NCI-H2029 (cell line): ENCODE measurements around the gene PRDX5.

ENCODE experiments used
- DNase-seq: peaks from one replicate; lab custom pipeline; 2025; lab: John Stamatoyannopoulos, UW

Gene PRDX5

DNA sequence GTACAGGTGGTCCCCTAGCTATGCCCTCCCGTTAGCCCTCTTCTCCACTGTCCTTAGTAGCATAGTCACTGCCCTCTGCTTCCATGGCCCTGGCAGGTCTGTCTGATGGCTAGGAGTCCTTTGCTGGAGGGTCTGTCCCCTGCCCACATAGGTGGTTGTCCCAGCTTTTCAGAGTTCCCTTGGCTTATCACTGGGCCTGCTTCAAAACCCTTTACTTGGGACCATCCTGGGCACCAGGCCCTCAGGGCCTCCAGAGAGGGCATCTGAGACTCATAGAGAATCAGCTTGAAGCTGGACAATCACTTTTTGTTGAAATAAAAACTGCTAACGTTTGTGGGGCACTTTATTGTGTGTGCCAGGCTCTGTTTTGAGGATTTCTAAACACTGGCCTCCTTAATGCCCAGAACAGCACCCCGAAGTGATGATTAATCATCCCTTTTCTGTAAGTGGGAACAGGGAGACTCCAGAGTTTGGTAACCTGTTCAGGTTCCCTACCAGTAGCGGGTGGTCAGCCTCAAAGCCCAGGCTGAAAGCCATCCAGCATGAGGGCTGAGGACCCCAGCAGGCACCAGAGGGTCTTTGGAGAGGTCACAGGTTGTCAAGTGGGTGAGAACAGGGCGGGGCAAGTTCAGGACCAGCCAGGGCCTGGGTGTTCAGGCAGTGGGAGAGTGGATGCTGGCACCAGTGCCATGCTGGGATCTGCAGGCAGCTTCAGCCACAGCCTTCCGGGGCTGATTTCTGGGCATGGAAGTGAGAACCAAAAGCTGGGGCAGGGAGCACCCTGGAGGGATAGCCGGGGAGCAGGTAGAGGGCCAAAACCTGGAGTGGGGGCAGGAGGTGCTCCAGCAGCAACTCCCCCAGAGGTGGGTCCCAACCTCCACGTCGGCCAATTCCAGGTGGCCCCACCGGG is 27.3 kb upstream of the PRDX5 start:
- DNase-seq: no peak

- DNase-seq: no peak
These were observed 26.6 kb upstream of the PRDX5 start, which contains the start of gene KCNK4 for GRCh38 chr11:64291262-64291751. Gene KCNK4, plus strand, starts transcription at chr11:64291302. Its CDS starts 1,717 bp downstream, at chr11:64293019.

- DNase-seq: no peak
These were observed 26.0 kb upstream of the PRDX5 start for GRCh38 chr11:64291752-64292459.

GRCh38 chr11:64292460-64293254 is 25.3 kb upstream of the PRDX5 start:
- no peak for DNase-seq

DNA sequence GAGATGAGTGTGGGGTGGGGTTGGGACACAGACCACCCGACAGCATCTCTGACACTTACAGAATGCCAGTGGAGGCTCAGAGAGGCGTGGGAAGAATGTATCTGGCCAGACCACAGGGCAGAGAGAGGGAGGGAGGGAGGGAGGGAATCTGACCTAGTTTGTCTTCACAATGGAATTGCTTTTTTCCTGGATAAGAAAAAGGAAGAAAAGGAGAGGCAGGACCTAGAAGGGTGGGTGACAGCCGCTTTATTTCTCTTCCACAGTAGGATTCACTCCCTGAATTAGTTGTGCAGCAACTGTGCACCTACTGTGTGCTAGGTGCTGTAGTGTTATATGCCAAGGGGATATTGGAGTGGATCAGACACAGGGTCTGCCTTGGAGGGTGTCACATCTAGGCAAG is 23.1 kb upstream of the PRDX5 start:
- DNase-seq: no peak

DNA sequence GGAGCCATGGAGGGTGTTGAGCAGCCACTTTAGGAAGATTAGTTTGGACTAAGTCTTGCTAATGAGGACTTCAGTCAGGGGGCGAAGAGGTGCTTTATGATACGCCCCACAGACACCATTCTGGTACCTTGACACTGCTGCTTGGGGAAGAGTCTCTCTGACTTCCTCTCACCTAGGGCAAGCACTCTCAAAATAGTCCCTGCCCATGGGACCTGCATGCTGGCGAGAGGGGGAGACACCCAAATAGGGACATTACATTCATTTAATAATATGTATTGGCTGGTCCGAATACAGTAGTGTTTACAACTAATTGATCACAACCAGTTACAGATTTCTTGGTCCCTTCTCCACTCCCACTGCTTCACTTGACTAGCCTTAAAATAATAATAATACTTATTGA is 22.2 kb upstream of the PRDX5 start:
- no peak for DNase-seq

DNA sequence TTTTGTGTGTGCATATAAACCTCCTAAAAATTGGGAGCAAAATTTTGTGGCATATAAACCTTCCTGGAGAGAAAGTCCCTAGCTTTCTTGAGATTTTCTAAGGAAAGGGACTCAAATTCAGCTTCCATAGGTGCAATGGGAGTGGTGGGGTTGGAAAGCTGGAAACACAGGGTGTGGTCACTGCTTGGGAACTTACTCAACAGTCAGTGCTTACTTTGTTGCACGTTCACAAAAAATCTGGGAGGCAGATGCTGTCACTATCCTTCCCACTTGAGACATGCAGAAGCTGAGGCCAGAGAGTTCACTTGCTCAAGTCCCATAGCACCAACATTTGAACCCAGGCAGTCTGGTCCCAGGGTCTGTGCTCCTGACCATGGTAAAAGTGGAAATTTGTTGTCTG is 21.7 kb upstream of the PRDX5 start:
- DNase-seq: no peak

DNA sequence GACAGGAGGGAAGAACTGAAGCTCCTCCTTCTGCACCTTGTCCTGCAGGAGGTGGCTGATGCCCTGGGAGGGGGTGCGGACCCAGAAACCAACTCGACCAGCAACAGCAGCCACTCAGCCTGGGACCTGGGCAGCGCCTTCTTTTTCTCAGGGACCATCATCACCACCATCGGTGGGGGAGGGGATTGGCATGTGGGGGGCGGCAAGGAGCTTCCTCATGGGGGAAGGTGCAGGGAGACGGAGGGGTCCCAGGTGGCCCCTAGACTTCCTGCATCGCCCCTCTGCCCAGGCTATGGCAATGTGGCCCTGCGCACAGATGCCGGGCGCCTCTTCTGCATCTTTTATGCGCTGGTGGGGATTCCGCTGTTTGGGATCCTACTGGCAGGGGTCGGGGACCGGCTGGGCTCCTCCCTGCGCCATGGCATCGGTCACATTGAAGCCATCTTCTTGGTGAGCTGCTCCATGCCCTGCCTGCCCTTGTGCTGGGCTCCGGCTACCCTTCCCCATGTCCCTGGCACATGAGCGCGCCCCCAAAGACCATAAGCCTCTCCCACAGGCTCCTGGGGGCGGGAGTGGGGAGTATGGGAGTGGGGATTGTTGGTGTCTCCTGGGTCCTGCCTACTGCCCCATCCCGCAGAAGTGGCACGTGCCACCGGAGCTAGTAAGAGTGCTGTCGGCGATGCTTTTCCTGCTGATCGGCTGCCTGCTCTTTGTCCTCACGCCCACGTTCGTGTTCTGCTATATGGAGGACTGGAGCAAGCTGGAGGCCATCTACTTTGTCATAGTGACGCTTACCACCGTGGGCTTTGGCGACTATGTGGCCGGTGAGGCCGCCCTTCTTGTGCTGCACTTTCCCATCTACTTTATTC is 20.9 kb upstream of the PRDX5 start:
- DNase-seq: no peak

DNA sequence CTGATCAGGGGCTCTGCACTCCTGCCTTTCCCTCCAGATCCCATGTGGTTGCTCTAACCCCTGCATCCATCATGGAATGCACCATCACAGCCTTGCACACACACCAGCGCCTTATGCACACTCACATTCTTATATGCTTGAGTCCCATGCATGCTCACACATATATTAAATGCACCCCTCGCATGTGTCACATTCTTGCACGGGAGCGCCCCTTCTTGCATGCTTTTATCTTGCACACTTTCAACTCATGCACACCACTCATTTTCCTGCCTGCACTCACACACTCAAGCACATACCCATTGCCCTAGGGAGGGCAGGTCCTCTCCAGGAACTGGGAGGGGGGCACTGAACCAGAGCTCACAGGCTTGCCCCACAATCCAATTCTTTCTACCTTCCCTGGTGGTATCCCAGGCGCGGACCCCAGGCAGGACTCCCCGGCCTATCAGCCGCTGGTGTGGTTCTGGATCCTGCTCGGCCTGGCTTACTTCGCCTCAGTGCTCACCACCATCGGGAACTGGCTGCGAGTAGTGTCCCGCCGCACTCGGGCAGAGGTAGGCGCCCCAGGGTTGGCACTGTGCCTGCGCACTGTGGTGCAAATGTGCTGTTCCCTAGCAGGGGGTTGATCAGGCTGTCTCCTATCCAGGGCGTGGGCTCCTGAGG is 20.1 kb upstream of the PRDX5 start:
- no peak for DNase-seq

GRCh38 chr11:64298966-64299846 is 18.7 kb upstream of the PRDX5 start:
- no peak for DNase-seq

- no peak for DNase-seq
These were observed 17.9 kb upstream of the PRDX5 start, which contains the start of gene CATSPERZ for GRCh38 chr11:64299847-64300648. Gene CATSPERZ, plus strand, starts transcription at chr11:64300358. Its CDS starts 53 bp downstream, at chr11:64300411.

GRCh38 chr11:64303109-64304031 is 14.6 kb upstream of the PRDX5 start:
- DNase-seq: no peak

DNA sequence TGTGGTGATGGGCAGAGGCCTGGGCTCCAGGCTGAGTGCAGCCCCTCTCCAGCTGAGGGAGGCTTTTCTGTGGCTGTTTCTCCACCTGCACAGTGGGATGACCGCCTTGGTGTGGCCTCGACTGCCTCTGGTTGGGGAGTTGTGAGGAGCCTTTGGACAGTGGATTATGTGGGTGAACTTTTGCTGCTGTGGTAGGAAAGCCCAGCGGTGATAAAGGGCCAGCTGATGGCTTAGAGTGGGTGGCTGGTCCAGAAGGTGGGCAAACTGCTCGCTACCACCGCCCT is 13.9 kb upstream of the PRDX5 start:
- no peak for DNase-seq

GRCh38 chr11:64304316-64305072 is 13.4 kb upstream of the PRDX5 start:
- peak; percentile 93 for DNase-seq

GRCh38 chr11:64305075-64305690 is 12.7 kb upstream of the PRDX5 start, which contains the start of gene ESRRA:
Gene ESRRA, plus strand, starts transcription at chr11:64305524. Its CDS starts 1,656 bp downstream, at chr11:64307180.
- peak; percentile 99 for DNase-seq
